IPS-NIHi11 (cell line): ENCODE results near the gene ICE2.

ENCODE experiments used
- DNase-seq: peaks from one replicate; pipeline ENCODE4 v3.0.0; 2012; ENCODE audit warnings: mixed read lengths, low spot score

The ICE2 gene

GRCh38 chr15:60493166-60493565 is 14.2 kb upstream of the ICE2 start:
- DNase-seq, result no peak

GRCh38 chr15:60486742-60487141 is 7.8 kb upstream of the ICE2 start:
- no peak for DNase-seq

DNA sequence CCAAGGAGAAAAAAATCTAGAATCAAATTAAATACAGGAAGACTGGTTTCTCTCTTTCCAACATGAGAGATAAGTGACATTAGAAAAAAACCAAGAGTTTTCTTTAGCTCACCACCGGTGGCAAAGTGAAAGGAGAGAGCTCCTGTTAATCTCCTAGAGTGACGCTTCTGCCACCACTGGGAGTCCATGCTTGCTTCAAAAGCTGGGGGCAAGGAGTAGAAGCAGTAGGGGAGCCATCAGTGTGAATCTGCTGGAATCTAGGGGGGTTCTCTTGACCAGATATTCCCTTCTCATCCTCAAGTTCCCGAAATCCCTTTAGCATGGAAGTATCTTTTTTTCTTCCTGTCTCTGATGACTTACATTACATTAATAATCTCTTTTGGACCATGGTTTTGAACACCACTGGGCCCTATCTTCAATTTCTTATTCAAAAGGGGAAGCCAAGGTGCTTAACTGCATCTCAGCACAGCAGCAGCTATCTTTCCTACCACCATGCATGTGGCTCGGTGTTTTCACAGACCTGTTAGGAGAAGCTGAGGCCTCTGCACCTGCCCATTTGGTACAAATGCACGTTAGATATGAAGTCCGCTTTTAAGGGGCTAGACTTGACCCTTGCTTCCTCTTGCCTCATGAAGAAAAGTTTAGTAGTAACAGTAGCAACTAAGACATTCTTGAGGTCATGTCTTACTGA is 6.6 kb upstream of the ICE2 start:
- DNase-seq, result no peak

GRCh38 chr15:60483042-60483441 is 4.1 kb upstream of the ICE2 start:
- no peak for DNase-seq

DNA sequence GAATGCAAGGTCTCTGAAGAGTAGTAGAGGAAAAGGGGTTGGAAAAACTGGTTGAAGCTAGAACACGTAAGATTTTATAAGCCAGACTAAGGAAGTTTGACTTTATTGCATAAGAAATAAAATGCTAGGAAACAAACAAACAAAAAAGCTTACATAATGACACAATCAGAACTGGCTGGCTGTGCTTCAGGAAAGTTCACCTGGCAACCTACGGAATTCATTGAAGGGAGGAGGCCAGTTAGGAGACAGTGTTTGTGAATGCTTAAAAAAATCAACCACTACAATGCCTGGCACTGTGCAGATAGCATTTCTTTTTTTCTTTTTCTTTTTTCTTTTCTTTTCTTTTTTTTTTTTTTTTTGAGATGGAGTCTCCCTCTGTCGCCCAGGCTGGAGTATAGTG is 1.9 kb upstream of the ICE2 start:
- DNase-seq, result no peak

- DNase-seq, result no peak
Measured at GRCh38 chr15:60480149-60480548, 1.2 kb upstream of the ICE2 start.

DNA sequence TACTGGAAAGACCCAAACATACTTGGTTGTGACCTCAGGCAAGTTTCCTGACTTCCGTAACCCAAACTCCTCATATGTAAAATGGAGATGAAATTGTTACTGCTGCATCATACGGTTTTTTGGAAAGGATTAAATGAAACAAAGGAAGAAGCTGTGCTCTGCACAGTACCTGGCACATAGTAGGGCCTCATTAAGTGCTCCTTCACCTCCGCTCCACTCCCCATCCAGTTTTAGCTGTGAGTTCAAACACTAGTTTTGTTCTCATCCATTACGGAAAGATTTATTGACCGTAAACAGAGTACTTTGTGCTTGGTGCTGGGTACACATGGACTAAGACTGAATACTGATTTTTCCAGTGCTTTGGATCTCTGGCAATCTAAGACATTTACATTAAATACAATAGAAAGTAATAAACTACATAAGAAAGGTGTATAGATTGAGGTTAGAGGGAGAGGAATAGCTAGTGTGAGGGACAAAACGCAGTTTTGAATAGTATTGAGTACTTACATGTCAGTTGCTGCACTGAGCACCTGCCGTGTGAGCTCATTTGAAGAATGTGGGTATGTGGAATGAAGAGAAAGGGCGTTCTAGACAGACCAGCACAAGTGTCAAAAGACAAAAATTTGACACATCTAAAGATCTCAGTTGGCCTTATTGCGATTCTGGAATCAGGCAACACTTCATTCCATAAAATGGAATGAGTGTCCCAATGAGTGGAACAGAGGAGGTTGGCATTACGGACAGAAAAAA is 594 bp upstream of the ICE2 start:
- peak; percentile 11 for DNase-seq

GRCh38 chr15:60477916-60478565 is 901 bp downstream of the ICE2 start:
- no peak for DNase-seq

- DNase-seq, result no peak
Measured at GRCh38 chr15:60477164-60477563, 1.8 kb downstream of the ICE2 start.

DNA sequence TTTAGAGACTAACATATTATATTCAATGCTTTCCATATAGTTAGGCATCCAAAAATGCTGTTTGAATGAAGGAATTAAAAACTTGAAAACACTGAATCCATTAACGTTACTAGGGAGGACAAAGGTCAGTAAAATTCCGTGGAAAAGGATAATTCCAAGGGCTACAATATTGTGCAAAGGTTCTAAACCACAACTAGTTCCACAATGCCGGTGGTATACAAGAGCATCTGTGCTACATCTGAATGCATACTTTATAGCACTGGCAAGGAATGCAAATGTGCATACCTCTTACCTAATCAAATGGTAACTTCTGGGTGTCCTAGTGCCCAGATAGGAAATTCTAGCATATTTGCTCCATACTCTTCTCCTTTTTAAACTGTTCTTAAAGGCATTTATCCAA is 2.2 kb downstream of the ICE2 start:
- no peak for DNase-seq

DNA sequence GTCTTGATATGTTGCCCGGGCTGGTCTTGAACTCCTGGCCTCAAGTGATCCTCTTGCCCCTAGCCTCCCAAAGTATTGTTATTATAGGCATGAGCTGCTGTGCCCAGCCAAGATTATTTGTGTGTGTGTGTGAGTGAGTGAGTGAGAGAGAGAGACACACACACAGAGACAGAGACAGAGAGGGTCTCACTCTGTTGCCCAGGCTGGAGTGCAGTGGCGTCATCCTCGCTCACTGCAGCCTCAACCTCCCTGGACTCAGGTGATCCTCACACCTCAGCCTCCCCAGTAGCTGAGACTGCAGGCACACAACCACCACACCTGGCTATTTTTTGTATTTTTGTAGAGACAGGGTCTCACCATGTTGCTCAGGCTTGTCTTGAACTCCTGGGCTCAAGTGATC is 5.8 kb downstream of the ICE2 start:
- DNase-seq, result no peak

GRCh38 chr15:60471314-60471713 is 7.6 kb downstream of the ICE2 start:
- DNase-seq, result no peak

GRCh38 chr15:60469893-60470641 is 8.9 kb downstream of the ICE2 start:
- DNase-seq, result no peak

GRCh38 chr15:60464836-60465630 is 13.9 kb downstream of the ICE2 start:
- DNase-seq, result no peak

GRCh38 chr15:60462027-60462426 is 16.9 kb downstream of the ICE2 start:
- DNase-seq, result no peak

- no peak for DNase-seq
Measured at GRCh38 chr15:60460931-60461330, 18.0 kb downstream of the ICE2 start.

GRCh38 chr15:60458721-60459120 is 20.2 kb downstream of the ICE2 start:
- DNase-seq, result no peak

- DNase-seq, result no peak
Measured at GRCh38 chr15:60457985-60458384, 21.0 kb downstream of the ICE2 start.

GRCh38 chr15:60454824-60455223 is 24.1 kb downstream of the ICE2 start:
- DNase-seq, result no peak

DNA sequence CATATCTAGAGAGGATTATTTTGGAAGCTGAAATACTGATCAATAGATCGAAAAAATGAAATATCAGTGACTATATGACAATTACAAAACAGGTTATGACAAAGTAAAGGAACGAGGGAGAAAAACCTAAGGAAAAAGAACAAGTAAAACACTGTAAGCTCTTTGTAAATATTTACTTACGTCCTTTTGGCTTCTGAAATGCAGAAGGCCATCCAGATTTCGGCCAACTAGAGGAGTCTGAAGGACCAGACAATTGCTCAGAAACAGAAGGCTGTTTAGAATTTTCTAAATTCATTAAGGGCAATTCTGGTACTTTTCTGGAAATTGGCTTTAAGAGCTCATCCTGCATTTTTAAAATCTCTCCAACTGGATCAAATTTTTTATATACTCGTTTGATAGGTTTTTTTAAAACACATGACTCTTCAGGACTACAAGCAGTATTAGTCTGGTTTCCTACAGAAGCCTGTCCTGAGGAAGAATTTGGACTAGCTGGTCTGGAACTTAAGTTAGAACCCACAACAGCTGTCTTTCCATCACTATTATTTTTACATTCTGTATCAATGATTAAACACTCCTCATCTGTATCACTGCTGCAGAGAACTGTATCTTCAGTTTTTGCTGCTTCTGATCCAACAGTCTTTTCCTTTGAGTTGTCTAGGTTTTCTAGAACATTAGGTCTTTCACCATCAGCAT is 30.1 kb downstream of the ICE2 start:
- no peak for DNase-seq

- DNase-seq, result no peak
Measured at GRCh38 chr15:60444289-60444912, 34.5 kb downstream of the ICE2 start.
